Stomach smooth muscle (tissue), 2 donors: Measurements from ENCODE around the gene GZF1.
A peak's percentile ranks its signal among the peaks of the same experiment; 100 is the strongest.

Source experiments
- H3K27ac ChIP-seq: one replicate; pipeline ENCODE4 v1.7.0; 2013; ENCODE audit warnings: mild to moderate bottlenecking, low read length, inconsistent platforms
- H3K27me3 ChIP-seq, 2 donors: one replicate each; pipeline ENCODE4 v1.7.0; 2013; ENCODE audit warnings: low read length in 2 of 2; ENCODE audit not compliant: insufficient read depth in 2 of 2, control insufficient read depth in 1 of 2
- H3K36me3 ChIP-seq, 2 donors: one replicate each; pipeline ENCODE4 v1.7.0; 2013; ENCODE audit warnings: low read length in 2 of 2; ENCODE audit not compliant: control insufficient read depth in 2 of 2, insufficient read depth in 2 of 2
- H3K4me1 ChIP-seq: one replicate; pipeline ENCODE4 v1.7.0; 2013; ENCODE audit warnings: low read length; ENCODE audit not compliant: control insufficient read depth, insufficient read depth
- H3K4me3 ChIP-seq, 2 donors: one replicate each; pipeline ENCODE4 v1.7.0; 2013; ENCODE audit warnings: low read length in 2 of 2
- H3K9ac ChIP-seq, 2 donors: one replicate each; pipeline ENCODE4 v1.7.0; 2013; ENCODE audit warnings: low read length in 2 of 2, mild to moderate bottlenecking in 1 of 2
- H3K9me3 ChIP-seq, 2 donors: one replicate each; pipeline ENCODE4 v1.7.0; 2013; ENCODE audit warnings: low read length in 2 of 2; ENCODE audit not compliant: control insufficient read depth in 2 of 2
- donor health status: healthy.
- donor health status: Pancreatic carcinoma.

Gene GZF1

GRCh38 chr20:23357767-23358562 lies 4.0 kb upstream of the GZF1 start:
- peaks cover 9 to 13% of the 10 kb centered on the region in 2 donors for H3K36me3 ChIP-seq
- H3K4me3 ChIP-seq, result peak overlapping the region; percentile 65 to 85
- peak overlapping the region; percentile 60 to 96 for H3K9ac ChIP-seq
- H3K27me3 ChIP-seq, result no peaks in the 10 kb centered on the region
- no peaks in the 10 kb centered on the region for H3K9me3 ChIP-seq
- peak overlapping the region; percentile 95 for H3K27ac ChIP-seq
- H3K4me1 ChIP-seq, result peaks cover 9% of the 10 kb centered on the region

GRCh38 chr20:23358563-23358906 lies 3.4 kb upstream of the GZF1 start:
- Histone ChIP-seq H3K9ac (peak overlapping the region; percentile 48 to 59), H3K9me3 (no peaks in the 10 kb centered on the region), H3K27ac (peak overlapping the region; percentile 95), H3K36me3 (peaks cover 9 to 13% of the 10 kb centered on the region in 2 donors), H3K4me3 (peak overlapping the region; percentile 65 to 85), H3K27me3 (no peaks in the 10 kb centered on the region), H3K4me1 (peaks cover 15% of the 10 kb centered on the region)

DNA sequence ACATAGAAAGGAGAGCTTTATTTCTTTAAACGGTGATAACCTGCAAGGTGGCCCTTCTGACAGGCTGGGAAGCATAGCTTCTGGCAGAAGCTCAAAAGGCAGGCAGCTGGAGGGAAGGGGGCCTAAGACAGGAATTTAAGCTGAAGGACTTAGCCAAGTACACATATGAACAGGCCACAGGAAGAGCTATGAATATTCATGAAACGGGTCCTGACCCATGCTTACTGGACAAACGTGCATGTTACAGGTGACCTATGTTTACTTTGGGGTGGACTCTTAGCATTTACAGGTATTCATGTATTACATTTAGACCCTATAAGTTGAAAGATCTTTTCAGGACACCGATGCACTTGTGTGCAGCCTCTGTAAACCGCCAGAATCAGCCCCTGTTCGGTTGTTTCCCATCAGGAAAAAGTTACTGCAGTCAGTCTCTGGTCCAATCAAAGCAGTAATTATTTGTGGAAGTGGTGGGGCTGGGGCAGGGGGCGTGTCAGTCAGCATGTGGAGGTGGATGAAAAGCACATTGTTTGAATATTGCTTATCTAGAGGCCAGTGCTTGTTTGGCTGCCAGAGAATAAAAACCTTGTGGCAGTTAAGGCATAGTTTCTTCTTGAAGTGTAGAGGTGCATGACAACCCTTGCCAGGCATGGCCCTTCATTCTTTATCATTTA lies 2.9 kb upstream of the GZF1 start:
- H3K4me3 ChIP-seq, result peak overlapping the region in 1 of 2 donors; percentile 85
- H3K27me3 ChIP-seq, result no peaks in the 10 kb centered on the region
- peaks cover 16% of the 10 kb centered on the region for H3K4me1 ChIP-seq
- no peak overlapping the region for H3K27ac ChIP-seq
- peaks cover 8 to 11% of the 10 kb centered on the region in 2 donors for H3K36me3 ChIP-seq
- no peaks in the 10 kb centered on the region for H3K9me3 ChIP-seq
- H3K9ac ChIP-seq, result no peak overlapping the region

- no peaks in the 10 kb centered on the region for H3K27me3 ChIP-seq
- H3K4me1 ChIP-seq, result peaks cover 17% of the 10 kb centered on the region
- H3K9me3 ChIP-seq, result no peaks in the 10 kb centered on the region
- peaks cover 6 to 9% of the 10 kb centered on the region in 2 donors for H3K36me3 ChIP-seq
- peak overlapping the region; percentile 89 to 95 for H3K9ac ChIP-seq
- H3K4me3 ChIP-seq, result peak overlapping the region in 1 of 2 donors; percentile 82
- peak overlapping the region; percentile 98 for H3K27ac ChIP-seq
Measured at GRCh38 chr20:23360531-23360930, 1.5 kb upstream of the GZF1 start.

DNA sequence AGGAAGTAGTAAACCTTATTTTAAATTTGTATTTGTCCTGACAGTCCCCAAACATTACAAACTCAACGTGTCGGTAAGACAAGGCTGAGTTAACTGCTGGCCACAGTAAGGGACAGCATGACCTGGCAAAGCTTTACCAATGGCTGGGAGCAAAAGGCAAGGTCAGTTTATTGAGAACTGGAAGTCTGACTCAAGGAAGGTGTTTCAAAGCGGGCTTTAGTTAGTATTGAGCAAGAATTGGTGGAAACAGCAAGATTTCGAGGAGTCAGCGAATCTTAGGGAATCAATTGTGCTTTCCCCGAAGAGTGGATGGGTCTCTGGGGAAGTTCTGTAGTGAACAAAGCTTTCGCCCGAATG lies 885 bp upstream of the GZF1 start:
- Histone ChIP-seq H3K9me3 (no peaks in the 10 kb centered on the region), H3K4me3 (peak overlapping the region; percentile 72 to 82), H3K27ac (peak overlapping the region; percentile 98), H3K4me1 (peaks cover 22% of the 10 kb centered on the region), H3K9ac (peak overlapping the region; percentile 89 to 95), H3K36me3 (peaks cover 6 to 9% of the 10 kb centered on the region in 2 donors), H3K27me3 (no peaks in the 10 kb centered on the region)

DNA sequence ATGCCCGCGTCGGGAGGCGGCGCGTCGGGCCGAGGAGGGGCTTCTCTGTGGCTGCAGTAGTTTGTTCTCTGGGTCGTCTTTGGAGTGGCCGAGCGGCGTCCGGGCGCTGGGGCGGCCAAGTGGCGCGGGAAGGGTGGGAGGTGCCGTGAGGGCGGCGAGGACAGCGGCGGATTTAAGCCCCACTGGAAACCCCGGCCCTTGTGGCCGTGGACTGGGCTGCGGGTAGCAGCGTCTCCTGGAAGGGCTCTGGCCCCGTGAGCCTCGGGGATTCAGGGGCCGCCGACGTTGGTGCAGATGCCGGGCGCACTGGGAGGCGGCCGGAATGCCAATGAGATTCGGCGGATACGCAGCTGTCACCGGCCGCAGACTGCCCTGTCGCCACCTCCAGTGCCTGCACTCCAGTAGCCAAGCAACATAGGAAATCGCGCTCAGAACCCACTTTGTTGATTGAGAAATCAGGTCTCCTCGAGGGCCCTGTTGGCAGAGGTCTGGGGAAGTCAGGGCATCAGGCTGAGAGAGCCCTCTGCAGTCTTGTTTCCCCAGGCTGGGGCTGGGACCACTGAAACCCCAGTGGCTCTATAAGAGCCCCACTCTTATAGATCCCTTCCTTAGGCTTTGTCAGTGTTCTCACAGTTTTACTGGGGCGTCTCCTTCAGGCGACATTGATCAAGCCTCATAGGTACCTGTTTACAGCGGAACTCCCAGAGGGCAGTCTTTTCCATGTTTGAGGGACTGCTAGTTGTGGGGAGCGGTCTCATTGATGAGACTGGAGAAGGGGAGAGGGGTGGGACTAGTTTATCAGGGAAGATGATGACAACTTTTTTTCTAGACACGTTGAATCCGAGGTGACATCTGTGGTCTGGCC lies 642 bp downstream of the GZF1 start:
- H3K9me3 ChIP-seq, result no peaks in the 10 kb centered on the region
- peaks cover 7 to 16% of the 10 kb centered on the region in 2 donors for H3K36me3 ChIP-seq
- H3K27ac ChIP-seq, result peak overlapping the region; percentile 98
- peak overlapping the region; percentile 84 to 87 for H3K9ac ChIP-seq
- no peaks in the 10 kb centered on the region for H3K27me3 ChIP-seq
- H3K4me1 ChIP-seq, result peaks cover 24% of the 10 kb centered on the region
- peak overlapping the region; percentile 81 to 82 for H3K4me3 ChIP-seq

GRCh38 chr20:23363257-23363649 lies 1.3 kb downstream of the GZF1 start:
- Histone ChIP-seq H3K9me3 (no peaks in the 10 kb centered on the region), H3K4me3 (peak overlapping the region; percentile 81 to 82), H3K4me1 (peaks cover 24% of the 10 kb centered on the region), H3K36me3 (peaks cover 9 to 16% of the 10 kb centered on the region in 2 donors), H3K9ac (peak overlapping the region; percentile 84 to 87), H3K27ac (peak overlapping the region; percentile 98), H3K27me3 (no peaks in the 10 kb centered on the region)

- Histone ChIP-seq H3K9me3 (no peaks in the 10 kb centered on the region), H3K27me3 (no peaks in the 10 kb centered on the region), H3K9ac (peak overlapping the region in 1 of 2 donors; percentile 13), H3K27ac (no peak overlapping the region), H3K4me1 (peaks cover 24% of the 10 kb centered on the region), H3K36me3 (peaks cover 27 to 33% of the 10 kb centered on the region in 2 donors), H3K4me3 (no peak overlapping the region)
Measured at GRCh38 chr20:23365390-23366165, 3.6 kb downstream of the GZF1 start.

- H3K27me3 ChIP-seq, result no peaks in the 10 kb centered on the region
- H3K27ac ChIP-seq, result no peak overlapping the region
- H3K36me3 ChIP-seq, result peaks cover 35 to 38% of the 10 kb centered on the region in 2 donors
- H3K9me3 ChIP-seq, result no peaks in the 10 kb centered on the region
- peaks cover 21% of the 10 kb centered on the region for H3K4me1 ChIP-seq
- no peak overlapping the region for H3K4me3 ChIP-seq
- H3K9ac ChIP-seq, result no peak overlapping the region
Measured at GRCh38 chr20:23366384-23366783, 4.4 kb downstream of the GZF1 start.

- H3K4me1 ChIP-seq, result peaks cover 18% of the 10 kb centered on the region
Measured at GRCh38 chr20:23367770-23368169, 5.8 kb downstream of the GZF1 start.

More at GRCh38 chr20:23367770-23368169, 5.8 kb downstream of the GZF1 start:
- Histone ChIP-seq H3K9me3 (no peaks in the 10 kb centered on the region), H3K27ac (no peak overlapping the region), H3K27me3 (no peaks in the 10 kb centered on the region), H3K36me3 (peaks cover 39 to 42% of the 10 kb centered on the region in 2 donors), H3K9ac (no peak overlapping the region), H3K4me3 (no peak overlapping the region)
